ENCODE data around the gene TUBGCP6. TPM values are rescaled to one million over a fixed set of nuclear protein-coding genes. Genes with fewer than 3 reads are reported as not detected.

Gene TUBGCP6
- total and polyA plus RNA-seq, 2 experiments from 2014 or later: 18.6 to 47.1 TPM

DNA sequence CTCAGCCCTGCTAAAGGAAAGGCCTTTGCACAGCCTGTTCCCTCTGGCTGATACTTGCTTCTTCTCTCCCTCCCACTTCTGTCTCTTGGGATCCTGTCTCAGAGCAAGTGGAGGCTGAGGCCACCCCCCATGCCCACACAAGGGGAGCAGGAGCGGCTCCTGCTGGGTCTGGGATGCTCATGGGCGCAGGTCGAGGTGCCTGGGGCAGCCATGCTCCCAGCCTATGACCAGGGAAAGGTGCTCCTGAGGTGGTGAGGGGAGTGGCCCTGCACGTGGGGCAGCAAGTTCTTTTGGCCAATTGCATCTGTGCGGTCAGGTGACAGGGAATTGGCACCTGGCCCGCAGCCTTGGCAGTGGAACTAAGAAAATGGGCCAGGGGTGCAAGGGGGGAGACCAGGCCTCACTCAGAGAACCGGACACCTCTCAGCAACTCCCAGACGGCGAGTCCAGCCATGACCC, 23.9 kb upstream of the TUBGCP6 start:
- Mint-ChIP-seq H3K4me3 (no peak overlapping the region; the same call in 2 of the 3 replicates), H3K27me3 (ENCODE audit: insufficient read depth, low read depth, poor library complexity) (peaks cover 41% of the 10 kb centered on the region), H3K9me3 (no peaks in the 10 kb centered on the region), H3K4me1 (peaks cover 4% of the 10 kb centered on the region; the same call in 1 of the 3 replicates), H3K36me3 (ENCODE audit: low read depth) (peaks cover under 1% of the 10 kb centered on the region; the same call in 2 of the 3 replicates), H3K27ac (no peak overlapping the region)
- no peaks in the 10 kb centered on the region for H3K9me2 ChIP-seq (ENCODE audit: insufficient read depth)
- TF ChIP-seq ZNF331 (CRISPR knock-in tag; IDR thresholded peaks at IDR 0.05; ENCODE audit: low read depth): no peak
- TF ChIP-seq CREB1 (CRISPR knock-in tag; IDR thresholded peaks at IDR 0.05; ENCODE audit: low read depth): no peak
- no peak for TF ChIP-seq STAT1 (IDR thresholded peaks at IDR 0.05; ENCODE audit: unreplicated experiment)
- no peak for TF ChIP-seq EZH2phosphoT487 (IDR thresholded peaks at IDR 0.05; ENCODE audit: unreplicated experiment)
- TF ChIP-seq JUNB (IDR thresholded peaks at IDR 0.05; ENCODE audit: unreplicated experiment): no peak
- TF ChIP-seq, protein P1, sequence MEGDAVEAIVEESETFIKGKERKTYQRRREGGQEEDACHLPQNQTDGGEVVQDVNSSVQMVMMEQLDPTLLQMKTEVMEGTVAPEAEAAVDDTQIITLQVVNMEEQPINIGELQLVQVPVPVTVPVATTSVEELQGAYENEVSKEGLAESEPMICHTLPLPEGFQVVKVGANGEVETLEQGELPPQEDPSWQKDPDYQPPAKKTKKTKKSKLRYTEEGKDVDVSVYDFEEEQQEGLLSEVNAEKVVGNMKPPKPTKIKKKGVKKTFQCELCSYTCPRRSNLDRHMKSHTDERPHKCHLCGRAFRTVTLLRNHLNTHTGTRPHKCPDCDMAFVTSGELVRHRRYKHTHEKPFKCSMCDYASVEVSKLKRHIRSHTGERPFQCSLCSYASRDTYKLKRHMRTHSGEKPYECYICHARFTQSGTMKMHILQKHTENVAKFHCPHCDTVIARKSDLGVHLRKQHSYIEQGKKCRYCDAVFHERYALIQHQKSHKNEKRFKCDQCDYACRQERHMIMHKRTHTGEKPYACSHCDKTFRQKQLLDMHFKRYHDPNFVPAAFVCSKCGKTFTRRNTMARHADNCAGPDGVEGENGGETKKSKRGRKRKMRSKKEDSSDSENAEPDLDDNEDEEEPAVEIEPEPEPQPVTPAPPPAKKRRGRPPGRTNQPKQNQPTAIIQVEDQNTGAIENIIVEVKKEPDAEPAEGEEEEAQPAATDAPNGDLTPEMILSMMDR (conservative IDR thresholded peaks at IDR 0.05; ENCODE audit: low read depth in 2 of 2): no peak
- TF ChIP-seq EZH2 (IDR thresholded peaks at IDR 0.05; ENCODE audit: low read depth, unreplicated experiment): no peak
- no peak for TF ChIP-seq ZNF114 (CRISPR knock-in tag; IDR thresholded peaks at IDR 0.05)
- TF ChIP-seq NANOG (IDR thresholded peaks at IDR 0.05; ENCODE audit: borderline replicate concordance): no peak
- TF ChIP-seq POLR2AphosphoS5 (IDR thresholded peaks at IDR 0.05; ENCODE audit: low read depth): no peak
- TF ChIP-seq, protein P2, sequence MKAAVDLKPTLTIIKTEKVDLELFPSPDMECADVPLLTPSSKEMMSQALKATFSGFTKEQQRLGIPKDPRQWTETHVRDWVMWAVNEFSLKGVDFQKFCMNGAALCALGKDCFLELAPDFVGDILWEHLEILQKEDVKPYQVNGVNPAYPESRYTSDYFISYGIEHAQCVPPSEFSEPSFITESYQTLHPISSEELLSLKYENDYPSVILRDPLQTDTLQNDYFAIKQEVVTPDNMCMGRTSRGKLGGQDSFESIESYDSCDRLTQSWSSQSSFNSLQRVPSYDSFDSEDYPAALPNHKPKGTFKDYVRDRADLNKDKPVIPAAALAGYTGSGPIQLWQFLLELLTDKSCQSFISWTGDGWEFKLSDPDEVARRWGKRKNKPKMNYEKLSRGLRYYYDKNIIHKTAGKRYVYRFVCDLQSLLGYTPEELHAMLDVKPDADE (IDR thresholded peaks at IDR 0.05): no peak
- TF ChIP-seq, protein P3, sequence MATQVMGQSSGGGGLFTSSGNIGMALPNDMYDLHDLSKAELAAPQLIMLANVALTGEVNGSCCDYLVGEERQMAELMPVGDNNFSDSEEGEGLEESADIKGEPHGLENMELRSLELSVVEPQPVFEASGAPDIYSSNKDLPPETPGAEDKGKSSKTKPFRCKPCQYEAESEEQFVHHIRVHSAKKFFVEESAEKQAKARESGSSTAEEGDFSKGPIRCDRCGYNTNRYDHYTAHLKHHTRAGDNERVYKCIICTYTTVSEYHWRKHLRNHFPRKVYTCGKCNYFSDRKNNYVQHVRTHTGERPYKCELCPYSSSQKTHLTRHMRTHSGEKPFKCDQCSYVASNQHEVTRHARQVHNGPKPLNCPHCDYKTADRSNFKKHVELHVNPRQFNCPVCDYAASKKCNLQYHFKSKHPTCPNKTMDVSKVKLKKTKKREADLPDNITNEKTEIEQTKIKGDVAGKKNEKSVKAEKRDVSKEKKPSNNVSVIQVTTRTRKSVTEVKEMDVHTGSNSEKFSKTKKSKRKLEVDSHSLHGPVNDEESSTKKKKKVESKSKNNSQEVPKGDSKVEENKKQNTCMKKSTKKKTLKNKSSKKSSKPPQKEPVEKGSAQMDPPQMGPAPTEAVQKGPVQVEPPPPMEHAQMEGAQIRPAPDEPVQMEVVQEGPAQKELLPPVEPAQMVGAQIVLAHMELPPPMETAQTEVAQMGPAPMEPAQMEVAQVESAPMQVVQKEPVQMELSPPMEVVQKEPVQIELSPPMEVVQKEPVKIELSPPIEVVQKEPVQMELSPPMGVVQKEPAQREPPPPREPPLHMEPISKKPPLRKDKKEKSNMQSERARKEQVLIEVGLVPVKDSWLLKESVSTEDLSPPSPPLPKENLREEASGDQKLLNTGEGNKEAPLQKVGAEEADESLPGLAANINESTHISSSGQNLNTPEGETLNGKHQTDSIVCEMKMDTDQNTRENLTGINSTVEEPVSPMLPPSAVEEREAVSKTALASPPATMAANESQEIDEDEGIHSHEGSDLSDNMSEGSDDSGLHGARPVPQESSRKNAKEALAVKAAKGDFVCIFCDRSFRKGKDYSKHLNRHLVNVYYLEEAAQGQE (IDR thresholded peaks at IDR 0.05; ENCODE audit: unreplicated experiment): no peak
- TF ChIP-seq, protein P4, sequence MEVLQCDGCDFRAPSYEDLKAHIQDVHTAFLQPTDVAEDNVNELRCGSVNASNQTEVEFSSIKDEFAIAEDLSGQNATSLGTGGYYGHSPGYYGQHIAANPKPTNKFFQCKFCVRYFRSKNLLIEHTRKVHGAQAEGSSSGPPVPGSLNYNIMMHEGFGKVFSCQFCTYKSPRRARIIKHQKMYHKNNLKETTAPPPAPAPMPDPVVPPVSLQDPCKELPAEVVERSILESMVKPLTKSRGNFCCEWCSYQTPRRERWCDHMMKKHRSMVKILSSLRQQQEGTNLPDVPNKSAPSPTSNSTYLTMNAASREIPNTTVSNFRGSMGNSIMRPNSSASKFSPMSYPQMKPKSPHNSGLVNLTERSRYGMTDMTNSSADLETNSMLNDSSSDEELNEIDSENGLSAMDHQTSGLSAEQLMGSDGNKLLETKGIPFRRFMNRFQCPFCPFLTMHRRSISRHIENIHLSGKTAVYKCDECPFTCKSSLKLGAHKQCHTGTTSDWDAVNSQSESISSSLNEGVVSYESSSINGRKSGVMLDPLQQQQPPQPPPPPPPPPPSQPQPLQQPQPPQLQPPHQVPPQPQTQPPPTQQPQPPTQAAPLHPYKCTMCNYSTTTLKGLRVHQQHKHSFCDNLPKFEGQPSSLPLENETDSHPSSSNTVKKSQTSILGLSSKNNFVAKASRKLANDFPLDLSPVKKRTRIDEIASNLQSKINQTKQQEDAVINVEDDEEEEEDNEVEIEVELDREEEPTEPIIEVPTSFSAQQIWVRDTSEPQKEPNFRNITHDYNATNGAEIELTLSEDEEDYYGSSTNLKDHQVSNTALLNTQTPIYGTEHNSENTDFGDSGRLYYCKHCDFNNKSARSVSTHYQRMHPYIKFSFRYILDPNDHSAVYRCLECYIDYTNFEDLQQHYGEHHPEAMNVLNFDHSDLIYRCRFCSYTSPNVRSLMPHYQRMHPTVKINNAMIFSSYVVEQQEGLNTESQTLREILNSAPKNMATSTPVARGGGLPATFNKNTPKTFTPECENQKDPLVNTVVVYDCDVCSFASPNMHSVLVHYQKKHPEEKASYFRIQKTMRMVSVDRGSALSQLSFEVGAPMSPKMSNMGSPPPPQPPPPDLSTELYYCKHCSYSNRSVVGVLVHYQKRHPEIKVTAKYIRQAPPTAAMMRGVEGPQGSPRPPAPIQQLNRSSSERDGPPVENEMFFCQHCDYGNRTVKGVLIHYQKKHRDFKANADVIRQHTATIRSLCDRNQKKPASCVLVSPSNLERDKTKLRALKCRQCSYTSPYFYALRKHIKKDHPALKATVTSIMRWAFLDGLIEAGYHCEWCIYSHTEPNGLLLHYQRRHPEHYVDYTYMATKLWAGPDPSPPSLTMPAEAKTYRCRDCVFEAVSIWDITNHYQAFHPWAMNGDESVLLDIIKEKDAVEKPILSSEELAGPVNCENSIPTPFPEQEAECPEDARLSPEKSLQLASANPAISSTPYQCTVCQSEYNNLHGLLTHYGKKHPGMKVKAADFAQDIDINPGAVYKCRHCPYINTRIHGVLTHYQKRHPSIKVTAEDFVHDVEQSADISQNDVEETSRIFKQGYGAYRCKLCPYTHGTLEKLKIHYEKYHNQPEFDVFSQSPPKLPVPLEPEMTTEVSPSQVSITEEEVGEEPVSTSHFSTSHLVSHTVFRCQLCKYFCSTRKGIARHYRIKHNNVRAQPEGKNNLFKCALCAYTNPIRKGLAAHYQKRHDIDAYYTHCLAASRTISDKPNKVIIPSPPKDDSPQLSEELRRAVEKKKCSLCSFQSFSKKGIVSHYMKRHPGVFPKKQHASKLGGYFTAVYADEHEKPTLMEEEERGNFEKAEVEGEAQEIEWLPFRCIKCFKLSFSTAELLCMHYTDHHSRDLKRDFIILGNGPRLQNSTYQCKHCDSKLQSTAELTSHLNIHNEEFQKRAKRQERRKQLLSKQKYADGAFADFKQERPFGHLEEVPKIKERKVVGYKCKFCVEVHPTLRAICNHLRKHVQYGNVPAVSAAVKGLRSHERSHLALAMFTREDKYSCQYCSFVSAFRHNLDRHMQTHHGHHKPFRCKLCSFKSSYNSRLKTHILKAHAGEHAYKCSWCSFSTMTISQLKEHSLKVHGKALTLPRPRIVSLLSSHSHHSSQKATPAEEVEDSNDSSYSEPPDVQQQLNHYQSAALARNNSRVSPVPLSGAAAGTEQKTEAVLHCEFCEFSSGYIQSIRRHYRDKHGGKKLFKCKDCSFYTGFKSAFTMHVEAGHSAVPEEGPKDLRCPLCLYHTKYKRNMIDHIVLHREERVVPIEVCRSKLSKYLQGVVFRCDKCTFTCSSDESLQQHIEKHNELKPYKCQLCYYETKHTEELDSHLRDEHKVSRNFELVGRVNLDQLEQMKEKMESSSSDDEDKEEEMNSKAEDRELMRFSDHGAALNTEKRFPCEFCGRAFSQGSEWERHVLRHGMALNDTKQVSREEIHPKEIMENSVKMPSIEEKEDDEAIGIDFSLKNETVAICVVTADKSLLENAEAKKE (CRISPR knock-in tag; IDR thresholded peaks at IDR 0.05): no peak
- peaks cover 8% of the 10 kb centered on the region; the same call in 1 of the 2 replicates for H3F3A ChIP-seq (replicated peaks; ENCODE audit: low read depth)
- no peaks in the 10 kb centered on the region; the same call in 1 of the 2 replicates for H4K20me1 ChIP-seq (replicated peaks; ENCODE audit: insufficient read depth)
- peaks cover 61% of the 10 kb centered on the region for H3K27me3 ChIP-seq (ENCODE audit: insufficient read depth)
- H3K79me2 ChIP-seq (replicated peaks; ENCODE audit: insufficient read depth): no peaks in the 10 kb centered on the region
- H3K36me3 ChIP-seq (ENCODE audit: insufficient read depth): no peaks in the 10 kb centered on the region
- ATAC-seq (no peak), DNase-seq (ENCODE audit: low spot score) (no peak)
- H2AFZ ChIP-seq: no peak overlapping the region
- H3K4me2 ChIP-seq: no peak overlapping the region
- no peak overlapping the region for H3K27ac ChIP-seq (ENCODE audit: low read depth)
- peaks cover 6% of the 10 kb centered on the region; the same call in 1 of the 2 replicates for H3K4me1 ChIP-seq (ENCODE audit: insufficient read depth)
- no peak overlapping the region for H3K4me3 ChIP-seq
